H9 (cell line): Measurements from ENCODE around the gene ZNF8. TPM values are rescaled to one million over a fixed set of nuclear protein-coding genes. Genes with fewer than 3 reads are reported as not detected.

Experiments
- DNase-seq: peaks from one replicate; pipeline ENCODE4 v3.0.0-alpha.2; 2017
- H2AFZ ChIP-seq: one replicate; pipeline ENCODE4 v1.6.1; 2013; ENCODE audit warnings: mild to moderate bottlenecking, low read length, control low read depth, moderate library complexity
- H2AK5ac ChIP-seq: 2 replicates; pipeline ENCODE4 v1.6.1; 2013; ENCODE audit warnings: low read length, control low read depth, mixed read lengths; ENCODE audit not compliant: insufficient read length
- H2BK120ac ChIP-seq: one replicate; pipeline ENCODE4 v1.6.1; 2013; ENCODE audit warnings: low read depth, mild to moderate bottlenecking, low read length, control low read depth, inconsistent platforms; ENCODE audit not compliant: poor library complexity, severe bottlenecking
- H2BK12ac ChIP-seq: 2 replicates; pipeline ENCODE4 v1.6.1; 2013; ENCODE audit warnings: low read length, control low read depth, mixed read lengths, low read depth; ENCODE audit not compliant: insufficient read length
- H2BK15ac ChIP-seq: 2 replicates; pipeline ENCODE4 v1.6.1; 2013; ENCODE audit warnings: low read depth, low read length, control low read depth
- H2BK20ac ChIP-seq: one replicate; pipeline ENCODE4 v1.6.1; 2013; ENCODE audit warnings: low read depth, mild to moderate bottlenecking, low read length, control low read depth, inconsistent platforms; ENCODE audit not compliant: poor library complexity, severe bottlenecking
- H2BK5ac ChIP-seq: 2 replicates; pipeline ENCODE4 v1.6.1; 2013; ENCODE audit warnings: low read length, control low read depth, mixed read lengths; ENCODE audit not compliant: insufficient read length
- H3K14ac ChIP-seq: 2 replicates; pipeline ENCODE4 v1.6.1; 2013; ENCODE audit warnings: low read length, control low read depth; ENCODE audit not compliant: insufficient read depth
- H3K18ac ChIP-seq: 2 replicates; pipeline ENCODE4 v1.6.1; 2013; ENCODE audit warnings: low read depth, mild to moderate bottlenecking, mixed read lengths, low read length, control low read depth; ENCODE audit not compliant: insufficient read length
- H3K23ac ChIP-seq: 2 replicates; pipeline ENCODE4 v1.6.1; 2013; ENCODE audit warnings: low read length, control low read depth, mixed read lengths, low read depth; ENCODE audit not compliant: insufficient read length
- H3K23me2 ChIP-seq: 2 replicates; pipeline ENCODE4 v1.6.1; 2013; ENCODE audit warnings: low read depth, mild to moderate bottlenecking, mixed read lengths, low read length, control low read depth; ENCODE audit not compliant: insufficient read length, poor library complexity, severe bottlenecking
- H3K27ac ChIP-seq: 2 replicates; pipeline ENCODE4 v1.5.1; 2013; ENCODE audit warnings: low read length, control low read depth, mixed read lengths, low read depth; ENCODE audit not compliant: insufficient read length
- H3K27me3 ChIP-seq: 2 replicates; pipeline ENCODE4 v1.6.1; 2013; ENCODE audit warnings: low read length, control low read depth, inconsistent platforms; ENCODE audit not compliant: insufficient read depth
- H3K4ac ChIP-seq: 2 replicates; pipeline ENCODE4 v1.6.1; 2013; ENCODE audit warnings: low read depth, mild to moderate bottlenecking, control low read depth, inconsistent platforms, low read length, moderate library complexity
- H3K4me1 ChIP-seq: 2 replicates; pipeline ENCODE4 v1.6.1; 2013; ENCODE audit warnings: low read length, control low read depth, inconsistent platforms; ENCODE audit not compliant: insufficient read depth
- H3K4me2 ChIP-seq: 2 replicates; pipeline ENCODE4 v1.6.1; 2013; ENCODE audit warnings: low read length, control low read depth, mixed read lengths; ENCODE audit not compliant: insufficient read length, insufficient read depth
- H3K56ac ChIP-seq: 2 replicates; pipeline ENCODE4 v1.6.1; 2013; ENCODE audit warnings: low read depth, mild to moderate bottlenecking, mixed read lengths, low read length, control low read depth; ENCODE audit not compliant: insufficient read length
- H3K79me1 ChIP-seq: 2 replicates; pipeline ENCODE4 v1.6.1; 2013; ENCODE audit warnings: low read depth, mild to moderate bottlenecking, moderate library complexity, low read length, control low read depth, inconsistent platforms; ENCODE audit not compliant: insufficient read depth, poor library complexity, severe bottlenecking
- H3K79me2 ChIP-seq: 2 replicates; pipeline ENCODE4 v1.6.1; 2013; ENCODE audit warnings: low read length, control low read depth, inconsistent platforms; ENCODE audit not compliant: insufficient read depth
- H3K9ac ChIP-seq: 2 replicates; pipeline ENCODE4 v1.6.1; 2013; ENCODE audit warnings: low read length, control low read depth, mixed read lengths; ENCODE audit not compliant: insufficient read length; ENCODE audit errors: extremely low read depth
- H3K9me3 ChIP-seq: one replicate; pipeline ENCODE4 v1.6.1; 2013; ENCODE audit warnings: low read depth, low read length, inconsistent platforms; ENCODE audit not compliant: control insufficient read depth
- H3T11ph ChIP-seq: one replicate; pipeline ENCODE4 v1.6.1; 2013; ENCODE audit warnings: mild to moderate bottlenecking, low read length, control low read depth, inconsistent platforms
- H4K20me1 ChIP-seq: one replicate; pipeline ENCODE4 v1.6.1; 2013; ENCODE audit not compliant: control insufficient read depth, insufficient read length, insufficient read depth
- H4K5ac ChIP-seq: 2 replicates; pipeline ENCODE4 v1.6.1; 2013; ENCODE audit warnings: low read depth, mild to moderate bottlenecking, mixed read lengths, low read length, control low read depth; ENCODE audit not compliant: insufficient read length
- H4K8ac ChIP-seq: replicated peaks from 2 replicates; pipeline ENCODE4 v1.6.1; 2013; ENCODE audit warnings: low read length, control low read depth, mixed read lengths, low read depth; ENCODE audit not compliant: insufficient read length
- H4K91ac ChIP-seq: 2 replicates; pipeline ENCODE4 v1.6.1; 2013; ENCODE audit warnings: low read depth, mild to moderate bottlenecking, moderate library complexity, mixed read lengths, low read length, control low read depth; ENCODE audit not compliant: insufficient read length
- H3K27ac Mint-ChIP-seq, 3 experiments: 2 replicates in 2 of 3; 3 replicates in 1 of 3; pipeline ENCODE4 v1.8.0; 2020 to 2021; ENCODE audit warnings: mixed read lengths in 3 of 3, mild to moderate bottlenecking in 1 of 3, moderate library complexity in 1 of 3
- H3K27me3 Mint-ChIP-seq: 2 replicates; pipeline ENCODE4 v1.8.0; 2021; ENCODE audit warnings: low read depth, mild to moderate bottlenecking, moderate library complexity, mixed read lengths
- H3K36me3 Mint-ChIP-seq, 3 experiments: 2 replicates in 2 of 3; 3 replicates in 1 of 3; pipeline ENCODE4 v1.8.0; 2020 to 2021; ENCODE audit warnings: low read depth in 3 of 3, mixed read lengths in 3 of 3; ENCODE audit not compliant: insufficient read depth in 1 of 3
- H3K4me1 Mint-ChIP-seq, 2 experiments: 2 replicates each; pipeline ENCODE4 v1.8.0; 2020; ENCODE audit warnings: mixed read lengths in 2 of 2
- H3K4me3 Mint-ChIP-seq, 2 experiments: 2 replicates in 1 of 2; 3 replicates in 1 of 2; pipeline ENCODE4 v1.8.0; 2020 to 2021; ENCODE audit warnings: mild to moderate bottlenecking in 2 of 2, mixed read lengths in 2 of 2, moderate library complexity in 1 of 2
- H3K9me3 Mint-ChIP-seq, 2 experiments: 2 replicates in 1 of 2; 3 replicates in 1 of 2; pipeline ENCODE4 v1.8.0; 2020; ENCODE audit warnings: mild to moderate bottlenecking in 2 of 2, mixed read lengths in 2 of 2, moderate library complexity in 1 of 2
- WGBS: extraction: QIAGEN DNeasy Blood & Tissue Kit; methylation state at CpG from one replicate; pipeline ENCODE4 v1.1.7; 2013; ENCODE audit warnings: missing lambda C conversion rate, low lambda C conversion rate, mixed read lengths; ENCODE audit not compliant: insufficient read length; ENCODE audit errors: extremely low coverage; 5-methylcytosine and 5-hydroxymethylcytosine counted together
- long read RNA-seq: library from polyadenylated mRNA; unstranded; transcript quantifications from one replicate; pipeline ENCODE4 v2.0.0, GENCODE V29; 2020
- total RNA-seq: library from RNA; stranded (reverse); gene quantifications from 2 replicates; pipeline ENCODE4 v1.2.1, GENCODE V29; 2021
- TF ChIP-seq, protein P1 (sequence below): fragments of 200-600 bp; sonication (generic); conservative IDR thresholded peaks from 3 replicates; pipeline ENCODE4 v1.8.0; 2021; ENCODE audit warnings: antibody characterized with exemption, mild to moderate bottlenecking

The ZNF8 gene
- total RNA-seq: 16.9 and 17.3 TPM in 2 replicates
- long read RNA-seq, full-length matches to known transcripts: 83 of 91 reads
- long read RNA-seq, partial matches to known transcripts: 0 of 91 reads
- long read RNA-seq, other reads (novel, unspliced or antisense): 8 of 91 reads

DNA sequence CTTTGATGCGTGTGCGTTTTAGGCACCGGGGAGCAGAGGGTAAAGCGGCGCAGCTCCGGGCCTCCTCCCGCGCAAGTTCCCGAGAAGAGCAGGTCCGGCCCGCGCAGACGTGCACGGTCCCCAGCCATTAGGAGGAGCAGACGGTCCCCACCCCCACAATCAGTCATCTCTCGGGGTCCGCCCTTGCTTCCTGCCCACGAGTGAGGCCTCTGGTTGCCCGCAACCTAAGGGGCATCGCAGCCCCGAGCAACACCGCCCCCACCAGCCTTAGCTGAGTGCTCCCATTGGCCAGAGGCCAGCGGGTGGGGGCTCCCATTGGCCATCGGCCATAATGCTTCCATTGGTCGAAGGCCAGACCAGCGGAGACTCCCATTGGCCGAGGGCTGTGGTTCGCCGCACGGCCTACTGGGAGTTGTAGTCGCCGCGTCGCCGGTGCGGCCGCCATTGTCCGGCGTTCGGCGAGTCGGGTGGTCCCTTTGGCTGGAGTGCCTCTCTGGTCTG, at the start of gene ZNF8:
Gene ZNF8, plus strand, starts transcription at position 415 of the 501 bp plus-strand sequence. CDS start 127 bp downstream, outside the sequence.
- no peak within 1 kb of the TSS for H2BK20ac ChIP-seq
- peaks cover 34% of the 10 kb centered on the region for H3K79me2 ChIP-seq
- peaks cover 31 to 41% (median 38%) of the 10 kb centered on the region in 3 experiments for H3K36me3 Mint-ChIP-seq
- no peak within 1 kb of the TSS for H4K8ac ChIP-seq
- H3K79me1 ChIP-seq: peaks cover 12% of the 10 kb centered on the region
- peaks cover 2% of the 10 kb centered on the region for H4K20me1 ChIP-seq
- no peak within 1 kb of the TSS for H2AFZ ChIP-seq
- peak within 1 kb of the TSS; percentile 93 for H3K4me2 ChIP-seq
- DNase-seq: peak; percentile 99
- peaks cover 0 to 3% of the 10 kb centered on the region in 2 experiments; a peak in 1 of 5 replicates for H3K9me3 Mint-ChIP-seq
- H2BK12ac ChIP-seq: no peak within 1 kb of the TSS
- no peak within 1 kb of the TSS for H3T11ph ChIP-seq
- peaks cover 22 to 26% of the 10 kb centered on the region in 2 experiments for H3K4me1 Mint-ChIP-seq
- no peak within 1 kb of the TSS for H3K23ac ChIP-seq
- peak within 1 kb of the TSS; percentile 15 for H2BK120ac ChIP-seq
- no peaks in the 10 kb centered on the region for H3K9me3 ChIP-seq
- H3K4ac ChIP-seq: no peak within 1 kb of the TSS; the same call in 1 of the 2 replicates
- H3K56ac ChIP-seq: no peak within 1 kb of the TSS
- H4K5ac ChIP-seq: peak within 1 kb of the TSS; percentile 11
- H3K27me3 ChIP-seq: no peaks in the 10 kb centered on the region
- peak within 1 kb of the TSS; percentile 24 for H4K91ac ChIP-seq
- TF ChIP-seq, protein P1, sequence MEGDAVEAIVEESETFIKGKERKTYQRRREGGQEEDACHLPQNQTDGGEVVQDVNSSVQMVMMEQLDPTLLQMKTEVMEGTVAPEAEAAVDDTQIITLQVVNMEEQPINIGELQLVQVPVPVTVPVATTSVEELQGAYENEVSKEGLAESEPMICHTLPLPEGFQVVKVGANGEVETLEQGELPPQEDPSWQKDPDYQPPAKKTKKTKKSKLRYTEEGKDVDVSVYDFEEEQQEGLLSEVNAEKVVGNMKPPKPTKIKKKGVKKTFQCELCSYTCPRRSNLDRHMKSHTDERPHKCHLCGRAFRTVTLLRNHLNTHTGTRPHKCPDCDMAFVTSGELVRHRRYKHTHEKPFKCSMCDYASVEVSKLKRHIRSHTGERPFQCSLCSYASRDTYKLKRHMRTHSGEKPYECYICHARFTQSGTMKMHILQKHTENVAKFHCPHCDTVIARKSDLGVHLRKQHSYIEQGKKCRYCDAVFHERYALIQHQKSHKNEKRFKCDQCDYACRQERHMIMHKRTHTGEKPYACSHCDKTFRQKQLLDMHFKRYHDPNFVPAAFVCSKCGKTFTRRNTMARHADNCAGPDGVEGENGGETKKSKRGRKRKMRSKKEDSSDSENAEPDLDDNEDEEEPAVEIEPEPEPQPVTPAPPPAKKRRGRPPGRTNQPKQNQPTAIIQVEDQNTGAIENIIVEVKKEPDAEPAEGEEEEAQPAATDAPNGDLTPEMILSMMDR: no peak
- H3K27ac ChIP-seq: no peak within 1 kb of the TSS
- H3K23me2 ChIP-seq: peaks cover 5% of the 10 kb centered on the region
- H3K4me3 Mint-ChIP-seq: peak within 1 kb of the TSS; percentile 93 to 98
- peak within 1 kb of the TSS; percentile 92 for H3K14ac ChIP-seq
- peak within 1 kb of the TSS; percentile 91 to 98 (median 98) for H3K27ac Mint-ChIP-seq
- H2BK15ac ChIP-seq: no peak within 1 kb of the TSS
- H3K18ac ChIP-seq: peak within 1 kb of the TSS; percentile 89
- no peak within 1 kb of the TSS for H2AK5ac ChIP-seq
- no peaks in the 10 kb centered on the region for H3K27me3 Mint-ChIP-seq
- WGBS: no CpG with 5 or more reads among the region's 42 CpGs
- H3K4me1 ChIP-seq: peaks cover 9% of the 10 kb centered on the region; the same call in 1 of the 2 replicates
- H2BK5ac ChIP-seq: no peak within 1 kb of the TSS
- peak within 1 kb of the TSS; percentile 91 for H3K9ac ChIP-seq
